Mononuclear cell (primary cell): ENCODE results near the gene ABCC8. TPM values are rescaled to one million over a fixed set of nuclear protein-coding genes. Genes with fewer than 3 reads are reported as not detected.

Source experiments
- H3K27me3 ChIP-seq: 2 replicates; pipeline ENCODE4 v1.6.0; 2011; ENCODE audit warnings: low read length, control low read depth; ENCODE audit not compliant: insufficient read depth
- H3K4me1 ChIP-seq: 2 replicates; pipeline ENCODE4 v1.5.1; 2011; ENCODE audit warnings: mild to moderate bottlenecking, low read length, control low read depth; ENCODE audit not compliant: insufficient read depth
- H3K4me3 ChIP-seq: 2 replicates; pipeline ENCODE4 v1.5.1; 2011; ENCODE audit warnings: mild to moderate bottlenecking, low read length, moderate library complexity
- H3K9me3 ChIP-seq: 2 replicates; pipeline ENCODE4 v1.5.1; 2011; ENCODE audit warnings: low read depth, mild to moderate bottlenecking, control low read depth, low read length
- total RNA-seq: library from RNA; depleted of rRNA; stranded (reverse); fragments of >200 nt; gene quantifications from one replicate; pipeline ENCODE4 v1.2.3, GENCODE V29; 2012

ABCC8 gene
- total RNA-seq, 1 donor = under 0.01 TPM

DNA sequence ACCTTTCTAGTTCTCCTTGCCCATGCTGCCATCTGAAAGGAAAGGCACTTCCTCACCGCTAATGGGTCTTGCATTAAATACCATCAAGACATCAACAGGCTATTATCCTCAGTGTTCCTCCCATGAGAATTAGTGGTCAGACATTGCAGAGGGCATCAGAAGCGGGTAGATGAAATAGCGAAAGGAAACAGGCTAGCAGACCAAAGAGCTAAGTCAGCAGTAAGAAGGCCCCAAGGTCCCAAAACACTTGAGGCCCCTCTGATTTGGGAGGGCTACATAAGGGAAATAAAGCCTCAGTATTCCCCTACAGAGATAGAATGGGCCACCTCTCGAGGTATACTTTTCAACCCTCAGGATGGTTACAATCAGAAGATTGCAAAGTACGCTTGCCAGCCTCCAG lies 101.1 kb downstream of the ABCC8 start:
- Histone ChIP-seq H3K4me3 (no peak overlapping the region), H3K27me3 (no peaks in the 10 kb centered on the region), H3K4me1 (no peaks in the 10 kb centered on the region), H3K9me3 (peaks cover 25% of the 10 kb centered on the region)

GRCh38 chr11:17371614-17372013 lies 105.0 kb downstream of the ABCC8 start:
- H3K4me3 ChIP-seq = no peak overlapping the region
- no peaks in the 10 kb centered on the region for H3K4me1 ChIP-seq
- peaks cover 36% of the 10 kb centered on the region for H3K9me3 ChIP-seq
- no peaks in the 10 kb centered on the region for H3K27me3 ChIP-seq

GRCh38 chr11:17369684-17370243 lies 106.9 kb downstream of the ABCC8 start:
- no peak overlapping the region for H3K4me3 ChIP-seq

GRCh38 chr11:17369094-17369493 lies 107.6 kb downstream of the ABCC8 start:
- H3K9me3 ChIP-seq = peaks cover 36% of the 10 kb centered on the region
- H3K27me3 ChIP-seq = no peaks in the 10 kb centered on the region
- H3K4me1 ChIP-seq = no peaks in the 10 kb centered on the region
- no peak overlapping the region for H3K4me3 ChIP-seq

More at GRCh38 chr11:17369684-17370243, 106.9 kb downstream of the ABCC8 start:
- Histone ChIP-seq H3K4me1 (no peaks in the 10 kb centered on the region), H3K9me3 (peaks cover 36% of the 10 kb centered on the region), H3K27me3 (no peaks in the 10 kb centered on the region)

DNA sequence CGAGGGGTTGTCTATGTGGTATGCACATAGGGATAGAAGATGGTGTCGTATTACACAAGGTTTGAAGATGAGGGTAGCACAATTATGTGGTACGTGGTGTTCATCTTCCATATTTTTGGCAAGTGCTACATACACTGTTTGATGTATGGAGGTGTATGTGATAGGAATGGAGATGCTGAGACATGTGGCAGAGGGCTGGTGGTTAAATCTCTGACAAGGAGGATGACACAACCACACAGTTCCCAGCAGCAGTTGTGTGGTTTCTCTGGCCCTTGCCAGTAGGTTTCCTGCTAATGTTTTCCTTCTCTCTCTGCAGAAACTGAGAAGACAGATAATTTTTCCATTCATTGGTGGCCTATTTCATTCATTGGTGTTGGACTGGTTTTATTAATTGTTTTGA lies 108.1 kb downstream of the ABCC8 start:
- H3K9me3 ChIP-seq = peaks cover 36% of the 10 kb centered on the region
- no peaks in the 10 kb centered on the region for H3K4me1 ChIP-seq
- H3K4me3 ChIP-seq = no peak overlapping the region
- no peaks in the 10 kb centered on the region for H3K27me3 ChIP-seq

- Histone ChIP-seq H3K4me3 (no peak overlapping the region), H3K9me3 (peaks cover 21% of the 10 kb centered on the region), H3K4me1 (no peaks in the 10 kb centered on the region), H3K27me3 (no peaks in the 10 kb centered on the region)
Observed at GRCh38 chr11:17366495-17366894, 110.2 kb downstream of the ABCC8 start.

GRCh38 chr11:17354601-17354991 lies 122.0 kb downstream of the ABCC8 start:
- Histone ChIP-seq H3K27me3 (no peaks in the 10 kb centered on the region), H3K9me3 (no peaks in the 10 kb centered on the region), H3K4me1 (peaks cover 27% of the 10 kb centered on the region), H3K4me3 (no peak overlapping the region)

DNA sequence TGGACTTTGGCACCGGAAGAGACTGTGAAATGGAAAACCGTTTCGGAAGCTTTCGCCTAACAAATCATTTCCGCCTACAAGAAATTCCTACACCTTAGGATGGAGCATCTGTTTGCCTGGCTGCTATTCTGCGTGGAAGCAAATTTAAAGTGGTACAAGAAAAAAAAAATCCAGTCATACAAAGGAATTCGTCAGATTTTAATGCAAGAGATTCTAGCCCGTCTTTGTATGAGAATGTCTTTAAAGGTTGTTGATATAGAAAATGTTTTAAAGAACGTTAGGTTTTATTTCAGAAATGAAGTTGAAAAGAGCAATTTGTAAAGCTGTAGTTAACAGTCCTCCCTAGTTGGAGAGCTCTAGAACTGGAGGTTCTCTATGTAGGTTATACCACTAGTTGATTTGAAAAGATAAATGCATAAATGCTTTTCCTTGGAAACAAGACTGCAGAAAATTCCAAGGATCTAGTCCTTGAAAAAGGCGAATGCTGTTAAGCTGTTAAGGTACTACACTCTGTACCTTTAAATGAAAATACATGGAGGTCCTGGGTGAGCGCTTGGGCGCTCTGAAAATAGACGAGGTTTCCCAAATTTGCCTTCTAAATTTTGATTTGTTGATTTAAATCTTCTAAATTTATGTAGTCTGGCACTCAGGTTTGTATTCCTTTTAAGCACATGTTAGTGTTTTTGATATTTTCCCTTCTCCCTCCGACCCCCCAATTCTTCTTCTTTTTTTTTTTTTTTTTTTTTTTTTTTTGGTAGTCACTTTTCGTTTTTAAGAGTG lies 122.6 kb downstream of the ABCC8 start:
- Histone ChIP-seq H3K9me3 (no peaks in the 10 kb centered on the region), H3K27me3 (no peaks in the 10 kb centered on the region), H3K4me3 (peak overlapping the region; percentile 41), H3K4me1 (peaks cover 27% of the 10 kb centered on the region)

DNA sequence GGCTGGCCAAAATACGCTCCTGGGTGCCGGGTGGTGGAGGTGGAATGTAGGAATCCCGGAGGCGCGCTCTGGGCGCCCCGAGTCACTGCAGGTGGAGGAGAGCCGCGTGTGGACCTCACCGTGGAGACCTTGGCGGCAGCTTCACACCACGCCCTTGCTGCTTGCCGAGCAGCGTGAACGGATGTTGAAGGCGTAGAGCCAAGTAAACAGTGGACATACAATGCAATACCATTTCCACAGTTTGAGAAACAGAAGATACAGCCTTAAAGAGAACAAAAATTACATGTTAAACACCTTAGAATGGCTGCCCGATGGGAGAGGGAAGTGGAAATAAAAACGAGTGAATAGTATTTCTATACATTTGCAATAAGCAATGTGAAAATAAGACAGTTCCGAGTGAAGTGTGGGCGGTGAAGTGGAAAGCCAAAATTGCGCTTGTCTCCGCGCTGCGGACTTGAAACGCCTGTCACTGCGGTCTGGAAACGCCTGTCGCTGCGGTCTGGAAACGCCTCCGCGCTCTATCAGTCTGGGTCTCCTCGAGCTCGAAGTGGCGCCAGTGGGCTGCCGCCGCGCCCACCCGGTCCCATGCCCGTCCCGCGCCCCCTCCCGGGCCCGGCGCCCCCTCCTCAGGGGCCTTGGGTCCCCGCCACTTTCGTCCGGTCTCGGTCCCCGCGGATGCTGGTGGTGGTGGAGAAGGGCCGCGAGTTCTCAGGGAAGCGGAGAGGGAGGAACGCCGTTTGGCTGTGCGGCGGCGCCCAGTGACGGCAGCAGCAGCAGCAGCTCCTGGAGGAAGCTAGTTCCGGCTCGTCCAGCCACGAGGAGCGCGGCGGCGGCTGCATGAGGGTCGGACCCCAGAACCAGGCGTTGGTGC lies 123.5 kb downstream of the ABCC8 start:
- peak overlapping the region; percentile 41 for H3K4me3 ChIP-seq
- H3K9me3 ChIP-seq = no peaks in the 10 kb centered on the region
- peaks cover 27% of the 10 kb centered on the region for H3K4me1 ChIP-seq
- no peaks in the 10 kb centered on the region for H3K27me3 ChIP-seq

DNA sequence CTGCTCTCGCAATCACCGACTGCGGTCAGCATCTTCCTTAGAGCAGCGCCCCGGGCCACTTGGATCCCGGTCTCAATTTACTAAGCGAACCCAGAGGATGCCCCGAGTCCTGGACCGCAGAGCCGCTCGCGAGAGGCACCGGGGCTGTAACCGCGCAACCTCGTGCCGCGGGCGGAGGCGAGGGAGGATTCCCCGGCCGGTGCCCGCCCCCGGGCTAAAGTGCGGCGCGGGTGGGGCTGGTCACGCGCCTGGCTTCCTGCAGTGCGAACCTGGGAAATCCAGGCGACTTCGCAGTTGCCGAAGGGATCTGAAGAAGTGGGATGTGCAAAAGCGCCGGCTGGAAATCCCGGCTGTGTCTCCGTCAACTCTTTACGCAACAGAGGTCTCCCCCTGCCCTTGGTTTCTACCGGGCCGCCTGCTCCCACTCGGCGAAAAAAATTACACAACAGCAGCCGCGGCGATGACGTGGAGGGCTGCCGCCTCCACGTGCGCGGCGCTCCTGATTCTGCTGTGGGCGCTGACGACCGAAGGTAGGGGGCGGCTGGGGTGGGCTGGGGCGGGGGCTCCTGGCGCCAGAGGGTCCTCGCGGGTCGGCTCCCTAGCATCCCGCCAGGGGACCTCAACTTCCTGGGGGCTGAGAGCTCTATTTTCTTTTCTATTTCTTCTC lies 125.0 kb downstream of the ABCC8 start, which contains the start of gene NCR3LG1:
TSS of gene NCR3LG1 (plus strand) at position 291 of the 667 bp plus-strand sequence. CDS start at position 461, 170 bp downstream.
- H3K27me3 ChIP-seq = no peaks in the 10 kb centered on the region
- H3K4me3 ChIP-seq = peak within 1 kb of the TSS; percentile 41
- H3K4me1 ChIP-seq = peaks cover 27% of the 10 kb centered on the region
- no peaks in the 10 kb centered on the region for H3K9me3 ChIP-seq

GRCh38 chr11:17351172-17351509 lies 125.5 kb downstream of the ABCC8 start:
- H3K4me3 ChIP-seq = peak overlapping the region; percentile 41
- H3K4me1 ChIP-seq = peaks cover 27% of the 10 kb centered on the region
- H3K9me3 ChIP-seq = no peaks in the 10 kb centered on the region
- H3K27me3 ChIP-seq = no peaks in the 10 kb centered on the region

DNA sequence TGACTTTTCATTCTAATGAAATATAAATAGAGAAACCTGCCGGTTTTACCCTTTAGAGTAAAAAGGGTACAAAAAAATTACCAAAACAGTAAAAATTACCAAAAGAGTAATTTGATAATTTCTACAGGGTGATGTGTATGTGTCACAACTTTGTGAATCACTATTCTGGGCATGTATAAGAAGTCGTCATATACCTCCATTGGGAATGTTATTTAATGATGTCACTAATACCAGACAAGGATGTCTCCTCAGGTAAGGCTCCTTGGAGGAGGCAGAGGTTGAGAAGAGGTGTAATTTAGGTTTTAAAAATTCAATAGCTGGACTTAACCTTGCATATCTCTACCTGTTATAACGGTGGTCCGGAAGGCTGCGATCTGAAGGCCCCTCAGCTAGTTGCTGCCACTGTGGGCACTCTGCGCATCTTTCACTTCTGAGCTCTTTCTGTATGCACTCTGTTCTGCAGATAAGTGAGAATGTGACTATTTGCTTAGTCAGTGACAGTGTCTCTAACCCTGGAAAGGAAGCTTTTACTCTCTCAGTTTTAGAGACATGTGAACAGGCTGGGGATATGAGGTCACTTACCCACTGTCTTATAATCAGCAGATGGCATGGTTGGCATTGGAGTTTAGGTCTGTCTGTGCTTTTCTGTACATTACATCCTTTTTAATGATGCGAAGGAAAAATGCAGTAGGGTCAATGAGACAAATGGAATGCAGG lies 126.0 kb downstream of the ABCC8 start:
- no peaks in the 10 kb centered on the region for H3K9me3 ChIP-seq
- peaks cover 27% of the 10 kb centered on the region for H3K4me1 ChIP-seq
- no peak overlapping the region for H3K4me3 ChIP-seq
- no peaks in the 10 kb centered on the region for H3K27me3 ChIP-seq

DNA sequence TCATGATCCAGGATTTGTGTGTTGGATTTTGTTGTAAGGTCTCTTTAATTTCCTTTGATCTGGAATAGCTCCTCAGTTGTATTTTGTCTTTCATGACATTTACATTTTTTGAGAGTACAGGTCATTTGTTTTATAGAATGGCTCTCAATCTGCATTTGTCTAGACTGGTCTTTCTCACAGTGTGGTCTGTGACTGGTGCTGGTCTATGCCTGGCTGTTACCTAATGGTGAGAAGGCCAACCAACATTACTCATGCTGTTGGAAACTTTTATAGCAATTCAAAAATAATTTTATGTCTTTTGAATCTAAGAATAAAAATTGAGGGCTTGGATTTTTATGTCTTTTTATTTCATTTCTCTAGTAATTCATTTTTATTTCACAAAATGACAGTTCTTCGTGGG lies 129.0 kb downstream of the ABCC8 start:
- H3K4me1 ChIP-seq = peaks cover 15% of the 10 kb centered on the region
- H3K4me3 ChIP-seq = no peak overlapping the region
- H3K9me3 ChIP-seq = no peaks in the 10 kb centered on the region
- H3K27me3 ChIP-seq = no peaks in the 10 kb centered on the region

DNA sequence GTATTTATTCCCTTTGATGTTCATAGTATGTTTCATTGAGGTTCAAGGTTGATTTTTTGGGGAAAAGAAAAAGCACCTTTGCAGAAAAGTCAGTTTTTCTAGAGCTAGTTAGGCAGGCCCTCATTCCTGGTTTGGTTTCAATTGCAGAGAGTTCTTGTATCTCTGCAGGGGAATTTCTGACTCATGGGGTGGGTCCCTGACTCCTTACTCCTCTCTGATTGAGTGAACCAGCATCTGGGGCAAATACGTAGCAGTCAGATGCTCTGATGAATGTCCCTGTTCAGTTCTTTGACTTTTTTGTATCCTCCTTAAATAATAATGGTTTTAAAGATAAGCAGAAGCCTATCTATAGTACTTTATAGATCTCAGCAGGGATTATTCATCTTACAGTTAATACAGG lies 132.7 kb downstream of the ABCC8 start:
- H3K27me3 ChIP-seq = no peaks in the 10 kb centered on the region
- no peak overlapping the region for H3K4me3 ChIP-seq
- no peaks in the 10 kb centered on the region for H3K9me3 ChIP-seq
- no peaks in the 10 kb centered on the region for H3K4me1 ChIP-seq
